Vagina (tissue), 2 donors: ENCODE data around the gene MYBPH. TPM values are rescaled to one million over a fixed set of nuclear protein-coding genes. Genes with fewer than 3 reads are reported as not detected.

Experiments used
- DNase-seq, 2 donors: peaks; one replicate each; pipeline ENCODE4 v3.0.0-alpha.2; 2017; ENCODE audit errors: extremely low spot score in 2 of 2
- H3K27ac ChIP-seq: fragments of 200-600 bp; sonication (generic); one replicate; pipeline ENCODE4 v1.5.1; 2019
- H3K27me3 ChIP-seq: fragments of 200-600 bp; sonication (generic); one replicate; pipeline ENCODE4 v1.5.1; 2019
- H3K36me3 ChIP-seq, 2 donors: fragments of 200-600 bp; sonication (generic); one replicate each; pipeline ENCODE4 v1.5.1; 2017 to 2019
- H3K4me1 ChIP-seq: fragments of 200-600 bp; sonication (generic); one replicate; pipeline ENCODE4 v1.5.1; 2019
- H3K4me3 ChIP-seq, 2 donors: fragments of 200-600 bp; sonication (generic); 1 replicate in 1 of 2; 2 replicates in 1 of 2; pipeline ENCODE4 v1.5.1; 2016 to 2019
- H3K9me3 ChIP-seq: fragments of 200-600 bp; sonication (generic); one replicate; pipeline ENCODE4 v1.5.1; 2019
- POLR2A ChIP-seq, 2 donors: fragments of 450-650 bp; IDR thresholded peaks; one replicate each; pipeline ENCODE4 v1.6.1; 2017; ENCODE audit warnings: antibody characterized with exemption in 2 of 2, mild to moderate bottlenecking in 2 of 2, moderate library complexity in 2 of 2
- POLR2AphosphoS5 ChIP-seq, 2 donors: sonication (generic); formaldehyde crosslinking; IDR thresholded peaks; one replicate each; pipeline ENCODE4 v1.9.0; 2017; ENCODE audit warnings: antibody characterized with exemption in 2 of 2, mild to moderate bottlenecking in 2 of 2, low read depth in 1 of 2; ENCODE audit not compliant: insufficient read depth in 1 of 2
- intact Hi-C: fragments of 100-400 bp; cut with DNase I; formaldehyde crosslinking; loops from one replicate; pipeline ENCODE4 v1.15.1; 2023
- total RNA-seq: library from RNA; depleted of rRNA; stranded (reverse); fragments of >200 nt; gene quantifications from one replicate; pipeline ENCODE4 v1.2.3, GENCODE V29; 2016
- TF ChIP-seq, protein P1 (sequence below), 3 experiments: fragments of 450-650 bp in 2 of 3; fragments of 200-600 bp in 1 of 3; sonication (generic) in 1 of 3; IDR thresholded peaks; one replicate each; pipeline ENCODE4 v1.5.1; 2017 to 2019; ENCODE audit warnings: antibody characterized with exemption in 3 of 3, mild to moderate bottlenecking in 2 of 3, moderate library complexity in 2 of 3

Gene MYBPH
- total RNA-seq, 1 donor from 2014 or later = not detected

DNA sequence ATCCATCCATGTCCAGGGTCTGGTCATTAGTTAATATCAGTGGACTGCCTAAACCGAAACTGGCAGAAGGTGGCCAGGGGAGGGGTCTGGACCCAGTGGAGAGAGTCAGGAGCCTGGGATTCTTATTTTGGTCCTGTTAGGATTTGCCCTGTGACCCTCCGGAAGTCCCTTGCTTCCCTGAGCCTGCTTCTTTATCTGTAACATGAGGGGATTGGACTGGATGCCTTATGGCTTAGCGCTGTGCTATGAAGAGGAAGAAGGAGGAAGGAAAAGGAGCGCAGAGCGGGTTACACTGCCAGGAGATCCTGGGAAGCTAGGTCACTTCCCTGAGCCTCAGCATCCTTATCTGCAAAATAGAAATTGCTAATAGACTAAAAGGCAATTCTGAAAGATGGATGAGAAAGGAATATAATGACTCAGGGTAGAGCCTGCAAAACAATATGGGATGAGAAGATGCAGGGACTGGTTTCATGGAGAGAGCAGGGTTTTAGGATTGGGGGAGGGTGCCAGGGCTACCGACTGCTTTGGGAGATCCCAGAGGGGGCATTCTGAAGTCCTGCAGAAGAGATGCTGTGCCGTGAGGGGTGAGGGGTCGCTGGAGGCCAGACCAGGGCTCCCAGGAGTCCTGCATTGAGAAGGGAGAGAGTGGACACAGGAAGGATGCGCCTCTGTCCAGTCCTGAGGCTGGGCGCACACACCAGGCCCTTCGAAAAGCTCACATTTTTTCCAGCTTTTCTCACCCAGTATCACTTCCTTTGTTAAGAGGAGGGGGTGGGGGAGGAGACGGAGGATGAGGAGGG, 48.6 kb downstream of the MYBPH start:
- peak overlapping the region; percentile 65 for H3K27ac ChIP-seq
- H3K36me3 ChIP-seq = no peaks in the 10 kb centered on the region
- H3K4me3 ChIP-seq = peak overlapping the region; percentile 42 to 56
- TF ChIP-seq POLR2A (IDR thresholded peaks at IDR 0.05) (no peak), POLR2AphosphoS5 (IDR thresholded peaks at IDR 0.05; ENCODE audit: insufficient read depth in 1 of 2, low read depth in 1 of 2) (no peak)
- TF ChIP-seq, protein P1, sequence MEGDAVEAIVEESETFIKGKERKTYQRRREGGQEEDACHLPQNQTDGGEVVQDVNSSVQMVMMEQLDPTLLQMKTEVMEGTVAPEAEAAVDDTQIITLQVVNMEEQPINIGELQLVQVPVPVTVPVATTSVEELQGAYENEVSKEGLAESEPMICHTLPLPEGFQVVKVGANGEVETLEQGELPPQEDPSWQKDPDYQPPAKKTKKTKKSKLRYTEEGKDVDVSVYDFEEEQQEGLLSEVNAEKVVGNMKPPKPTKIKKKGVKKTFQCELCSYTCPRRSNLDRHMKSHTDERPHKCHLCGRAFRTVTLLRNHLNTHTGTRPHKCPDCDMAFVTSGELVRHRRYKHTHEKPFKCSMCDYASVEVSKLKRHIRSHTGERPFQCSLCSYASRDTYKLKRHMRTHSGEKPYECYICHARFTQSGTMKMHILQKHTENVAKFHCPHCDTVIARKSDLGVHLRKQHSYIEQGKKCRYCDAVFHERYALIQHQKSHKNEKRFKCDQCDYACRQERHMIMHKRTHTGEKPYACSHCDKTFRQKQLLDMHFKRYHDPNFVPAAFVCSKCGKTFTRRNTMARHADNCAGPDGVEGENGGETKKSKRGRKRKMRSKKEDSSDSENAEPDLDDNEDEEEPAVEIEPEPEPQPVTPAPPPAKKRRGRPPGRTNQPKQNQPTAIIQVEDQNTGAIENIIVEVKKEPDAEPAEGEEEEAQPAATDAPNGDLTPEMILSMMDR (IDR thresholded peaks at IDR 0.05) = no peak
- no peaks in the 10 kb centered on the region for H3K27me3 ChIP-seq
- DNase-seq = peak in 1 of 2 donors; percentile 83
- H3K4me1 ChIP-seq = peaks cover 28% of the 10 kb centered on the region
- no peaks in the 10 kb centered on the region for H3K9me3 ChIP-seq
- intact Hi-C loops = no loop called here

DNA sequence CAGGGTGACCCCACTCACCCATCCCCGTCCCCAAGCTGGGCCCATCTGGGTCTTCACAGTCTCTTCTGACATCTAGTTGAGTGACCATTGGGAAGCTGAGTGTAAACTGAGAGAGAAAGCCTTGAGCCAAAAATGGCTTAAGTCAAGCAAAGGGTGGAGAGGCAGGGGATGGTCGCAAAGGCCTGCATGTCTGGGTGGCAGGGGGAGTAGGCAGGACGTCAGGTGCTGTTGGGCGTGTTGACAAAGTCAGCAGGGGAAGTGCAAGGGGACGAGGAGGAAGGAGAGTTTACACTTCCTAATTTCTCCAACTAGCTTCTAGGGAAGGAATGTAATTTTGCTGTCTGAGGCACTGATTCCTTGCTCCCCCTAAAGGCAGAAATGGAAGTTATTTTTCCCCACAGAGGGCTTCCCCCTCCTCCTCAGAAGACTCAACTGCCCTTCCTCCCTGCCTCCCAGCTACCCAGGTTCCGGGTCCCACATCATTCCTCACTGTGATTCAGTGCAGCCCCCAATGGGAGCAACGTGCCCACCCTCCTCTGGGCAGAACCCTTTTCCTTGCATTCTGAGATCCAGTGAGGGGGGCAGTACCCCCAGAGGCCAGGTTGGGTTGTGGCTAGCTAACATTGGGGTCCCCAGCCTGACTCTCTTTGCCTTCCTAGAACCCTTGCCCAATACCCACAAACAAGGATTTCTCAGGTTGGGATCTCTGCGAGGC, 49.3 kb downstream of the MYBPH start:
- Histone ChIP-seq H3K4me1 (peaks cover 28% of the 10 kb centered on the region), H3K27ac (no peak overlapping the region), H3K27me3 (no peaks in the 10 kb centered on the region), H3K36me3 (no peaks in the 10 kb centered on the region), H3K4me3 (no peak overlapping the region), H3K9me3 (no peaks in the 10 kb centered on the region)
- DNase-seq = peak in 1 of 2 donors; percentile 80
- TF ChIP-seq POLR2A (IDR thresholded peaks at IDR 0.05) = no peak
- TF ChIP-seq, protein P1 (IDR thresholded peaks at IDR 0.05) = peak in 1 of 3 experiments; percentile 4
- intact Hi-C loops = no loop called here

DNA sequence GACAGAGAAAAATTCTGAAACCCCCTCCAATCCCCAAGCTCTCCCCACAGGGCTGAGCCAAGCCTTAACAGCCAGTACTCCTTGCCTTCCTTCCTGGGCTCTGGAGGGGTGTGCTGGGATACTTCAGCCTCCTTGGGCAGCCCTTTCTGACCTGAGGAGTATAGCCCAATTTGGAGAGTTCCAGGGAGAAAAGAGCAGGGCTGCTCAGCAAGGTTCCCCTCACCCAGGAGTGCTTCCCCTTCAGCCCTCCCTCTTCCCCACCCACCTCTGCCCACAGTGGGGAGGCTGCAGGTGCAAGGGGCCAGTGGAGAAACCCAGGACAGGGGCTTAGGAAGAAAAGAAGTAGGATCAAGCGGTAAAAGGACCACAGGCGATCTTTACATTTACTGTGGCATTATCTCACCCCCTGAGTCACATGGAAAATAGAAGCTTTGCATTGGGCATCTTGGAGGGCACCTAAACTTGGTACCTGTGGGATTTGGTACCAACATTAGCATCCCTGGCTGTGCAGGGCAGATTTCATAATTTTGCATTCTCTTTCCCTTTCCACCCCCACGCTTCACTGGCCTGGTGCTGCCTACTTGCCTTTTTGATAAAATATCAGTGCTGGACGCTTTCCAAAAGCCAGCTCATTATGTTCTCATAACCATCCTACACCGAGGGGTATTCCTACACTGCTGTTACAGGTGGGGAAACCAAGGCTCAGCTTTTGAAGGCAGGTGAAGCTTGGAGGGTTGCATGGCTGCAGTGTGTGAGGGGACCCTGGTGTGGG, 50.9 kb downstream of the MYBPH start:
- Histone ChIP-seq H3K36me3 (no peaks in the 10 kb centered on the region), H3K27me3 (no peaks in the 10 kb centered on the region), H3K27ac (no peak overlapping the region), H3K4me3 (no peak overlapping the region), H3K9me3 (no peaks in the 10 kb centered on the region), H3K4me1 (peaks cover 28% of the 10 kb centered on the region)
- DNase-seq = no peak
- intact Hi-C loops = loop anchor here (5.0 kb wide), 1 partner anchor 88 kb away; no protein-coding TSS in a partner anchor
- no peak for TF ChIP-seq POLR2AphosphoS5 (IDR thresholded peaks at IDR 0.05; ENCODE audit: insufficient read depth in 1 of 2, low read depth in 1 of 2)
- no peak for TF ChIP-seq POLR2A (IDR thresholded peaks at IDR 0.05)
- TF ChIP-seq, protein P1 (IDR thresholded peaks at IDR 0.05) = no peak

DNA sequence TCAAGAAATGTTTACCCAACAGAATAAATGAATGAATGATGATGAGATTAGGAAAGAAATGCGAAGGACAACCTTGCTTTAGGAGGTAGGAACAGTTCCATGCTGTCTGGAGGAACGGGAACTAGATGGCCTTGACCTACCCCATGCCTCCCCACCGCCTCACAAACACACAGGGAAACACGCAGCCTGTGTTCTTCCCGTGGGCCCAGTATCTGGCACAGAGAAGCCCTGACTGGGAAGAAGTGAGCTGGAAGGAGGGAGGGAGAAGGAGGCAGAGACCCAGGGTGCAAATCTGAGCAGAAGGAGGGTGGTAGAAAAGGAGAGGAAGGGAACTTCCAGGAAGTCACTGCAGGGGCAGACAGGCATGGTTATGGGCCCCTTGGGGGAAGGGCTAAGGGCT, 51.6 kb downstream of the MYBPH start:
- no peak overlapping the region for H3K4me3 ChIP-seq
- no peaks in the 10 kb centered on the region for H3K36me3 ChIP-seq
- H3K4me1 ChIP-seq = peaks cover 26% of the 10 kb centered on the region
- TF ChIP-seq POLR2AphosphoS5 (IDR thresholded peaks at IDR 0.05; ENCODE audit: insufficient read depth in 1 of 2, low read depth in 1 of 2) (no peak), POLR2A (IDR thresholded peaks at IDR 0.05) (no peak)
- TF ChIP-seq, protein P1 (IDR thresholded peaks at IDR 0.05) = no peak
- no peaks in the 10 kb centered on the region for H3K9me3 ChIP-seq
- H3K27me3 ChIP-seq = no peaks in the 10 kb centered on the region
- H3K27ac ChIP-seq = no peak overlapping the region
- DNase-seq = no peak
- intact Hi-C loops = loop anchor here (5.0 kb wide), 1 partner anchor 88 kb away; no protein-coding TSS in a partner anchor
